CD14-positive monocyte (primary cell): ENCODE results near the gene SLC25A22. TPM values are rescaled to one million over a fixed set of nuclear protein-coding genes. Genes with fewer than 3 reads are reported as not detected.

Experiments
- DNase-seq, 3 donors: peaks; one replicate each; pipeline ENCODE4 v3.0.0-alpha.2; 2011 to 2022
- H2AFZ ChIP-seq: 2 replicates; pipeline ENCODE4 v1.6.0; 2012; ENCODE audit warnings: mild to moderate bottlenecking, low read depth, low read length, inconsistent platforms; ENCODE audit not compliant: insufficient read depth, poor library complexity, severe bottlenecking
- H3K27ac ChIP-seq, 2 donors: 1 replicate in 1 of 2; 2 replicates in 1 of 2; pipeline ENCODE4 v1.5.1; 2012 to 2013; ENCODE audit warnings: low read length in 2 of 2, control low read depth in 1 of 2, inconsistent platforms in 1 of 2, low read depth in 1 of 2, mild to moderate bottlenecking in 1 of 2
- H3K27me3 ChIP-seq, 2 donors: one replicate each; pipeline versions ENCODE4 v1.6.0 to v1.6.1; 2011 to 2013; ENCODE audit warnings: low read length in 2 of 2; ENCODE audit not compliant: control insufficient read depth in 2 of 2, insufficient read depth in 2 of 2
- H3K36me3 ChIP-seq, 2 donors: replicated peaks in 1 of 2; 1 replicate in 1 of 2; 2 replicates in 1 of 2; pipeline versions ENCODE4 v1.5.1 to v1.6.1; 2012 to 2013; ENCODE audit warnings: low read length in 2 of 2, control low read depth in 1 of 2, inconsistent platforms in 1 of 2, mild to moderate bottlenecking in 1 of 2; ENCODE audit not compliant: insufficient read depth in 2 of 2, control insufficient read depth in 1 of 2
- H3K4me1 ChIP-seq, 2 donors: 1 replicate in 1 of 2; 2 replicates in 1 of 2; pipeline versions ENCODE4 v1.5.1 to v1.6.1; 2012 to 2013; ENCODE audit warnings: low read length in 2 of 2, control low read depth in 1 of 2, inconsistent platforms in 1 of 2, mild to moderate bottlenecking in 1 of 2, moderate library complexity in 1 of 2; ENCODE audit not compliant: insufficient read depth in 2 of 2, control insufficient read depth in 1 of 2
- H3K4me2 ChIP-seq: replicated peaks from 2 replicates; pipeline ENCODE3; 2012; ENCODE audit warnings: low read length, moderate library complexity, mild to moderate bottlenecking; ENCODE audit not compliant: poor library complexity, severe bottlenecking; ENCODE audit errors: extremely low read depth
- H3K4me3 ChIP-seq, 3 experiments: fragments of 200-600 bp in 1 of 3; sonication (generic) in 1 of 3; replicated peaks in 1 of 3; 1 replicate in 2 of 3; 2 replicates in 1 of 3; pipeline ENCODE4 v1.5.1; 2011 to 2013; ENCODE audit warnings: low read length in 3 of 3, mild to moderate bottlenecking in 3 of 3, control low read depth in 2 of 3, low read depth in 2 of 3, inconsistent platforms in 1 of 3, moderate library complexity in 1 of 3
- H3K79me2 ChIP-seq: 2 replicates; pipeline ENCODE4 v1.6.0; 2012; ENCODE audit warnings: mild to moderate bottlenecking, control low read depth, inconsistent platforms, low read length, moderate library complexity; ENCODE audit not compliant: insufficient read depth
- H3K9ac ChIP-seq: 2 replicates; pipeline ENCODE4 v1.6.0; 2017; ENCODE audit warnings: low read length, mild to moderate bottlenecking; ENCODE audit not compliant: insufficient read depth, poor library complexity, severe bottlenecking
- H3K9me3 ChIP-seq, 2 donors: replicated peaks in 1 of 2; 1 replicate in 1 of 2; 2 replicates in 1 of 2; pipeline versions ENCODE4 v1.5.1 to v1.6.1; 2012 to 2013; ENCODE audit warnings: low read length in 2 of 2, control low read depth in 1 of 2; ENCODE audit not compliant: control insufficient read depth in 1 of 2, insufficient read depth in 1 of 2
- H4K20me1 ChIP-seq: 2 replicates; pipeline ENCODE4 v1.6.0; 2012; ENCODE audit warnings: mild to moderate bottlenecking, low read length, control low read depth, moderate library complexity; ENCODE audit not compliant: insufficient read depth
- H3K27ac Mint-ChIP-seq, 7 donors: one replicate each; pipeline ENCODE4 v1.8.0; 2020; ENCODE audit warnings: mild to moderate bottlenecking in 7 of 7, mixed read lengths in 7 of 7, moderate library complexity in 6 of 7, inconsistent platforms in 2 of 7
- H3K27me3 Mint-ChIP-seq, 3 donors: one replicate each; pipeline ENCODE4 v1.8.0; 2021 to 2022; ENCODE audit warnings: low read depth in 3 of 3, mild to moderate bottlenecking in 3 of 3, mixed read lengths in 3 of 3, moderate library complexity in 3 of 3, inconsistent platforms in 1 of 3
- H3K36me3 Mint-ChIP-seq, 2 donors: one replicate each; pipeline ENCODE4 v1.8.0; 2020; ENCODE audit warnings: mixed read lengths in 2 of 2, inconsistent platforms in 1 of 2, mild to moderate bottlenecking in 1 of 2
- H3K4me1 Mint-ChIP-seq: one replicate; pipeline ENCODE4 v1.8.0; 2020; ENCODE audit warnings: mild to moderate bottlenecking, mixed read lengths
- H3K4me3 Mint-ChIP-seq, 2 donors: one replicate each; pipeline ENCODE4 v1.8.0; 2020; ENCODE audit warnings: mild to moderate bottlenecking in 2 of 2, mixed read lengths in 2 of 2, moderate library complexity in 1 of 2
- H3K9me3 Mint-ChIP-seq, 7 donors: one replicate each; pipeline ENCODE4 v1.8.0; 2020 to 2022; ENCODE audit warnings: mixed read lengths in 7 of 7, mild to moderate bottlenecking in 6 of 7, moderate library complexity in 6 of 7, inconsistent platforms in 2 of 7
- WGBS: methylation state at CpG from one replicate; pipeline ENCODE4 v1.1.5; 2013; ENCODE audit warnings: missing lambda C conversion rate; ENCODE audit not compliant: insufficient coverage; 5-methylcytosine and 5-hydroxymethylcytosine counted together
- intact Hi-C, 2 donors: fragments of 100-400 bp; cut with micrococcal nuclease; formaldehyde crosslinking; loops; one replicate each; pipeline versions ENCODE4 v1.15.0 to v1.15.1; 2023
- polyA plus RNA-seq, 3 donors: library from polyadenylated mRNA; depleted of rRNA in 1 of 3; unstranded in 2 of 3; stranded (reverse) in 1 of 3; fragments of 300-500 nt in 2 of 3; fragments of >200 nt in 1 of 3; fragmentation: Illumina TruSeq in 2 of 3; gene quantifications; 1 replicate in 2 of 3; 2 replicates in 1 of 3; pipeline ENCODE4 v1.2.3, GENCODE V29; 2012 to 2021
- TF ChIP-seq, protein P1 (sequence below): fragments of 200-600 bp; IDR thresholded peaks from one replicate; pipeline ENCODE4 v1.8.0; 2022; ENCODE audit warnings: antibody characterized with exemption, mild to moderate bottlenecking

SLC25A22 gene
- polyA plus RNA-seq, 3 donors = 4.4 to 20.9 (median 5.6) TPM

DNA sequence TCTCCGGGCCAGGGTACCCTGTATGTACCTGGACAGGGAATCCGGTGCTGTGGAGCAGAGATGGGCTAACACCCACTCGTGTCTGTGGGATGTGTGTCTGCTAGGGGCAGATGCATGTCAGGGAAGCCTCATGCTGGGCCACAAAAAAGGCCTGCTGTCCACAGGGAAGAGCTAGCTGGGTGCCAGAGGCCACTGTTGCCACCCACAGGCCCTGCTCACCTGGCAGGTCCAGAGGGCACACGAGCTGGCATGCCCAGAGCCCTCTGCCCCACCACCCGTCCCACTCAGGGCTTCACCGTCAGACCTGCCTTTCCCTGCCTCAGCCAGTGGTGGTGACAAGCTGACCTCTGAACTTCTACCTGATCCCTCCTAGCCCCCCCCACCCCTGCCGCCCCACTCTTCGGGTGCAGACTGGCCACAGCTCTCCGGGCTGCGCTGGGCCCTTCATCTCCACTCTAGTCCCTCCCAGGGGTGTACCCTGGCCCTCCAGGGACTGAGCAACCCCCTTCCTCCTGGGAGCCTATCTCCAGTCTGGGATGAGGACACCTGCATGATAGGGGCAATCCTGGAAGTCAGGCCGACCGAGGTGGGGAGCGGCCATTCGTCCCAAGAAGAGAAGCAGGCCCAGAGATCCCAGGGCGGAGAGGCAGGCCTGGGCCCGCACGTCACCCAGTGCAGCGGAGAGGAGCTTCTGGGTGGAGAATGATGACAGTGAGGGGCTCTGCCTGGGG is 1.4 kb downstream of the SLC25A22 start:
- Mint-ChIP-seq H3K36me3 (peaks cover 13 to 27% of the 10 kb centered on the region in 2 donors), H3K9me3 (peaks cover 0 to 2% (median 0%) of the 10 kb centered on the region in 7 donors), H3K27ac (peak overlapping the region; percentile 81 to 91 (median 87)), H3K27me3 (no peaks in the 10 kb centered on the region), H3K4me1 (peaks cover 18% of the 10 kb centered on the region), H3K4me3 (peak overlapping the region; percentile 80 to 94)
- no peak for DNase-seq
- Histone ChIP-seq H3K79me2 (peaks cover 15% of the 10 kb centered on the region), H3K9ac (peak overlapping the region; percentile 59), H3K27ac (peak overlapping the region; percentile 64 to 77), H3K9me3 (no peaks in the 10 kb centered on the region), H3K4me3 (peak overlapping the region; percentile 54 to 85 (median 84)), H3K36me3 (peaks cover 6 to 19% of the 10 kb centered on the region in 2 donors), H3K4me1 (peaks cover 29 to 33% of the 10 kb centered on the region in 2 donors), H3K27me3 (no peaks in the 10 kb centered on the region), H2AFZ (peak overlapping the region; percentile 78), H4K20me1 (no peaks in the 10 kb centered on the region), H3K4me2 (peak overlapping the region; percentile 98)
- TF ChIP-seq, protein P1, sequence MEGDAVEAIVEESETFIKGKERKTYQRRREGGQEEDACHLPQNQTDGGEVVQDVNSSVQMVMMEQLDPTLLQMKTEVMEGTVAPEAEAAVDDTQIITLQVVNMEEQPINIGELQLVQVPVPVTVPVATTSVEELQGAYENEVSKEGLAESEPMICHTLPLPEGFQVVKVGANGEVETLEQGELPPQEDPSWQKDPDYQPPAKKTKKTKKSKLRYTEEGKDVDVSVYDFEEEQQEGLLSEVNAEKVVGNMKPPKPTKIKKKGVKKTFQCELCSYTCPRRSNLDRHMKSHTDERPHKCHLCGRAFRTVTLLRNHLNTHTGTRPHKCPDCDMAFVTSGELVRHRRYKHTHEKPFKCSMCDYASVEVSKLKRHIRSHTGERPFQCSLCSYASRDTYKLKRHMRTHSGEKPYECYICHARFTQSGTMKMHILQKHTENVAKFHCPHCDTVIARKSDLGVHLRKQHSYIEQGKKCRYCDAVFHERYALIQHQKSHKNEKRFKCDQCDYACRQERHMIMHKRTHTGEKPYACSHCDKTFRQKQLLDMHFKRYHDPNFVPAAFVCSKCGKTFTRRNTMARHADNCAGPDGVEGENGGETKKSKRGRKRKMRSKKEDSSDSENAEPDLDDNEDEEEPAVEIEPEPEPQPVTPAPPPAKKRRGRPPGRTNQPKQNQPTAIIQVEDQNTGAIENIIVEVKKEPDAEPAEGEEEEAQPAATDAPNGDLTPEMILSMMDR = no peak
- intact Hi-C loops = loop anchor here (1.0 to 5.0 kb wide), 4 partner anchors 13 to 49 kb away; partner anchors contain the start of genes GATD1 (in 2 of the 2), RPLP2 (in 1 of the 2) and TALDO1 (in 1 of the 2)
- WGBS = 19% methylated on average over 13 of the region's 18 CpGs

DNA sequence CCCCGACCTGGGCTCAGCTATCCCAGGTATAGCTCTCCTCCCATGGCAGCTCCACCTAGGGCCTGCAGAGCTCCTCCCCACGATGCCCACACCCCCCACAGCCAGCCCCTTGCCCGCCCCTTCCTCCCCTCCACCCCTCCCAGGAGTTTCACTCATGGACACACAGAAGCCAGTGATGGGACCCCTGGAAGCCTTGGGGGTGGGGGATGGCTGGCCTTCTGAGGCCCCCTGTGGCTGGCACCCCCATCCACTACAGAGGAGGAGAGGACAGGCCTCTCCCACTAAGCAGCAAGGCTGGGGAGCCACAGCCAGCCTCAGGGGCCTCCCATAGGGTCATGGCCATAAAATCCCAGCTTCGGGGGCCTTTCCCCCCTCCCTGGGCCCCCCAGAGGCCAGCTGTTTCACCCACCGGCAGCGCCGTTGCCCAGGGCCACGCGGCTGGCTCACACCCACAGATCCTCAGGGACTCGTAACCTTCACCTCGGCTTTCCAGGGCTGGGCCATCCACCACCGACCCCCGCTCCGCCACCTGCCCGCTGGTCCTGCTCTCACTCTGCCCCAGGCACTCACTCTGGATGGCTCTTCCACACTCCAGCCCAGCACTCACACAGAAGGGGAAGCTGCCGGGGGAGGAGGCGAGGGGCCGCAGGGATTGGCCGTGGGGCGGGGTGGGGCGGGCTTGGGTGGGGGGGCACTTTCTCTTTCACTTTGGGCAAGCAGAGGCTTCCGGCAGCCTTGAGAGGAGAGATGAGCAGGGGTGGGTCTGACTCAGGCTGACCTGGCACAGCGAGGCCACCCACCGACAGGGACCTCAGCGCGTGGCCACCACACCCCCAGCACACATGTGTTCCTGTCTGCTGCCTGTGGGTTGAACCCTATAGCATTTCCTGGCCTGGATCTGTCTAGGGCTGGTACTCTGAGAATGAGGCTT is 2.2 kb downstream of the SLC25A22 start:
- H3K9me3 ChIP-seq = no peaks in the 10 kb centered on the region
- peaks cover 29 to 33% of the 10 kb centered on the region in 2 donors for H3K4me1 ChIP-seq
- WGBS = 8% methylated on average over 8 of the region's 26 CpGs
- H3K79me2 ChIP-seq = peaks cover 15% of the 10 kb centered on the region
- TF ChIP-seq, protein P1 = no peak
- peak overlapping the region; percentile 64 for H2AFZ ChIP-seq
- peak overlapping the region; percentile 68 for H3K9ac ChIP-seq
- peaks cover 0 to 2% (median 0%) of the 10 kb centered on the region in 3 donors for H3K27me3 Mint-ChIP-seq
- H4K20me1 ChIP-seq = peaks cover 4% of the 10 kb centered on the region
- H3K9me3 Mint-ChIP-seq = no peaks in the 10 kb centered on the region
- peak overlapping the region; percentile 64 to 77 for H3K27ac ChIP-seq
- H3K27ac Mint-ChIP-seq = peak overlapping the region; percentile 81 to 91 (median 87)
- H3K27me3 ChIP-seq = peaks cover 0 to 2% of the 10 kb centered on the region in 2 donors
- intact Hi-C loops = loop anchor here (1.0 to 5.0 kb wide), 4 partner anchors 13 to 49 kb away; partner anchors contain the start of genes GATD1 (in 2 of the 2), RPLP2 (in 1 of the 2) and TALDO1 (in 1 of the 2)
- H3K36me3 ChIP-seq = peaks cover 11 to 13% of the 10 kb centered on the region in 2 donors
- H3K36me3 Mint-ChIP-seq = peaks cover 18 to 26% of the 10 kb centered on the region in 2 donors
- H3K4me1 Mint-ChIP-seq = peaks cover 18% of the 10 kb centered on the region
- DNase-seq = peak; percentile 80 to 91 (median 86)
- peak overlapping the region; percentile 80 to 94 for H3K4me3 Mint-ChIP-seq
- peak overlapping the region; percentile 98 for H3K4me2 ChIP-seq
- H3K4me3 ChIP-seq = peak overlapping the region; percentile 46 to 85 (median 84)
